Activated B cell treated with CpG ODN at 0.5 μM for 24 hours (primary cell): ENCODE measurements around the gene SRGAP3. TPM values are rescaled to one million over a fixed set of nuclear protein-coding genes. Genes with fewer than 3 reads are reported as not detected.
A peak's percentile ranks its signal among the peaks of the same experiment; 100 is the strongest.

Experiments
- ATAC-seq: fragments of 200-7000 bp; cut with Tn5 transposase; one replicate; pipeline ENCODE4 v1.10.0; 2021; ENCODE audit warnings: low read depth, mild to moderate bottlenecking, moderate library complexity
- CTCF ChIA-PET: fragments of 350-600 bp; sonication (Branson Sonifier 250); formaldehyde crosslinking; loops from one replicate; lab custom pipeline; 2021; ENCODE audit warnings: antibody characterized with exemption; lab: Charles Lee
- POLR2A ChIA-PET: fragments of 350-600 bp; sonication (Branson Sonifier 250); formaldehyde crosslinking; loops from one replicate; lab custom pipeline; 2021; ENCODE audit warnings: antibody characterized with exemption; lab: Charles Lee
- DNase-seq: peaks from one replicate; pipeline ENCODE4 v3.0.0; 2022
- H3K27ac Mint-ChIP-seq: one replicate; pipeline ENCODE4 v1.8.0; 2020; ENCODE audit warnings: mixed read lengths
- H3K27me3 Mint-ChIP-seq: one replicate; pipeline ENCODE4 v1.8.0; 2021; ENCODE audit warnings: mixed read lengths
- H3K36me3 Mint-ChIP-seq: one replicate; pipeline ENCODE4 v1.8.0; 2021; ENCODE audit warnings: low read depth, mixed read lengths
- H3K4me1 Mint-ChIP-seq: one replicate; pipeline ENCODE4 v1.8.0; 2021; ENCODE audit warnings: mixed read lengths
- H3K4me3 Mint-ChIP-seq: one replicate; pipeline ENCODE4 v1.8.0; 2020; ENCODE audit warnings: mild to moderate bottlenecking, mixed read lengths
- H3K9me3 Mint-ChIP-seq: one replicate; pipeline ENCODE4 v1.8.0; 2020; ENCODE audit warnings: mixed read lengths
- intact Hi-C: fragments of 100-400 bp; cut with micrococcal nuclease; formaldehyde crosslinking; loops from one replicate; pipeline ENCODE4 v1.15.1; 2024
- total RNA-seq: library from RNA; stranded (reverse); gene quantifications from 2 replicates; pipeline ENCODE4 v1.2.3, GENCODE V29; 2022
- TF ChIP-seq, protein P1 (sequence below): fragments of 200-600 bp; IDR thresholded peaks from one replicate; pipeline ENCODE4 v1.8.0; 2022; ENCODE audit warnings: antibody characterized with exemption, mild to moderate bottlenecking

The SRGAP3 gene
- total RNA-seq, 1 donor from 2014 or later: 0.58 TPM

DNA sequence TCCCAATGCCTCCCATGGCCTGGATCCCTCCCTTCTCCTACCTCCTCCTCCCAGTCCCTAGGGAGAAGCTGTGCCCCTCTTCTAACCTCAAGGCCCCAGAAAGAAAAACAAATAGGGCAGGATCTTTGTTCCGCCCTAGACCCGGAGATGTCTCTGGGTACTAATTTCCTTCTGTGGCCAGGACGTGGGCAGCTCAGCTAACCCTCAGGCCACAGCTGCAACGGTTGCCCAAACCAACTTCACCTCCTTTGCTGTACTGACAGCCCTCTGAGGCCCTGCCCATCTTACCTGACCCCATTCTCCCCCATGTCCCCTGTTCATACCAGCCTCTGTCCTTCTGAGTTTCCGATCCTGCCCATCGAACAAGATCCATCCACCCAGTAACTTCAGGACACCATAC is 70.7 kb downstream of the SRGAP3 start:
- Mint-ChIP-seq H3K27me3 (no peaks in the 10 kb centered on the region), H3K36me3 (no peaks in the 10 kb centered on the region), H3K4me1 (peaks cover 22% of the 10 kb centered on the region), H3K27ac (no peak overlapping the region), H3K9me3 (no peaks in the 10 kb centered on the region), H3K4me3 (no peak overlapping the region)
- TF ChIP-seq, protein P1, sequence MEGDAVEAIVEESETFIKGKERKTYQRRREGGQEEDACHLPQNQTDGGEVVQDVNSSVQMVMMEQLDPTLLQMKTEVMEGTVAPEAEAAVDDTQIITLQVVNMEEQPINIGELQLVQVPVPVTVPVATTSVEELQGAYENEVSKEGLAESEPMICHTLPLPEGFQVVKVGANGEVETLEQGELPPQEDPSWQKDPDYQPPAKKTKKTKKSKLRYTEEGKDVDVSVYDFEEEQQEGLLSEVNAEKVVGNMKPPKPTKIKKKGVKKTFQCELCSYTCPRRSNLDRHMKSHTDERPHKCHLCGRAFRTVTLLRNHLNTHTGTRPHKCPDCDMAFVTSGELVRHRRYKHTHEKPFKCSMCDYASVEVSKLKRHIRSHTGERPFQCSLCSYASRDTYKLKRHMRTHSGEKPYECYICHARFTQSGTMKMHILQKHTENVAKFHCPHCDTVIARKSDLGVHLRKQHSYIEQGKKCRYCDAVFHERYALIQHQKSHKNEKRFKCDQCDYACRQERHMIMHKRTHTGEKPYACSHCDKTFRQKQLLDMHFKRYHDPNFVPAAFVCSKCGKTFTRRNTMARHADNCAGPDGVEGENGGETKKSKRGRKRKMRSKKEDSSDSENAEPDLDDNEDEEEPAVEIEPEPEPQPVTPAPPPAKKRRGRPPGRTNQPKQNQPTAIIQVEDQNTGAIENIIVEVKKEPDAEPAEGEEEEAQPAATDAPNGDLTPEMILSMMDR: no peak
- intact Hi-C loops: no loop called here
- POLR2A ChIA-PET: no interaction called here
- ATAC-seq: no peak
- no peak for DNase-seq
- CTCF ChIA-PET: no interaction called here

- Mint-ChIP-seq H3K27me3 (no peaks in the 10 kb centered on the region), H3K4me1 (peaks cover 13% of the 10 kb centered on the region), H3K9me3 (no peaks in the 10 kb centered on the region), H3K4me3 (no peak overlapping the region), H3K27ac (no peak overlapping the region), H3K36me3 (no peaks in the 10 kb centered on the region)
- POLR2A ChIA-PET: no interaction called here
- DNase-seq (no peak), ATAC-seq (no peak)
- intact Hi-C loops: no loop called here
- CTCF ChIA-PET: no interaction called here
- TF ChIP-seq, protein P1: no peak
Measured at GRCh38 chr3:9175421-9175820, 74.0 kb downstream of the SRGAP3 start.

- TF ChIP-seq, protein P1: no peak
- no peak overlapping the region for H3K4me3 Mint-ChIP-seq
- intact Hi-C loops: no loop called here
- H3K36me3 Mint-ChIP-seq: no peaks in the 10 kb centered on the region
- ChIA-PET CTCF (no interaction called here), POLR2A (no interaction called here)
- DNase-seq (no peak), ATAC-seq (no peak)
- H3K9me3 Mint-ChIP-seq: no peaks in the 10 kb centered on the region
- H3K4me1 Mint-ChIP-seq: no peaks in the 10 kb centered on the region
- no peak overlapping the region for H3K27ac Mint-ChIP-seq
- no peaks in the 10 kb centered on the region for H3K27me3 Mint-ChIP-seq
Measured at GRCh38 chr3:9173445-9173844, 76.0 kb downstream of the SRGAP3 start.

- TF ChIP-seq, protein P1: no peak
- ATAC-seq: no peak
- H3K27me3 Mint-ChIP-seq: no peaks in the 10 kb centered on the region
- CTCF ChIA-PET: no interaction called here
- POLR2A ChIA-PET: no interaction called here
- H3K36me3 Mint-ChIP-seq: no peaks in the 10 kb centered on the region
- no peaks in the 10 kb centered on the region for H3K4me1 Mint-ChIP-seq
- intact Hi-C loops: no loop called here
- DNase-seq: no peak
- peak overlapping the region; percentile 20 for H3K27ac Mint-ChIP-seq
- no peaks in the 10 kb centered on the region for H3K9me3 Mint-ChIP-seq
- H3K4me3 Mint-ChIP-seq: no peak overlapping the region
Measured at GRCh38 chr3:9172851-9173321, 76.6 kb downstream of the SRGAP3 start.

DNA sequence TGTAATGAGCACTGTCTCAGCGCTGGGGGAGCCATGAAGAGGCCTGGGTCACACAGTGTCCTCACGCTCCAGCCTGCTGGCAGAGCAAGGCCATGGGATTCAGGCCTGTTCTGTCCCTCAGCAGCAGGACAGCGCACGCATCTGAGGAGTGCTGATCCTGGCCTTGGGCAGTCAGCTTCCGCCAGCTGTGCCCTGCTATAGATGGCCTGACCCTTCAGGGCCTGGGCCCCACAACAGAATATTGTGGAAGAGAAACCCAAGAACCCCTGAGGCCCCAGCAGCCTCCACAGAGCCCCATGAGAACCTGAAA is 78.6 kb downstream of the SRGAP3 start:
- TF ChIP-seq, protein P1: no peak
- ChIA-PET POLR2A (no interaction called here), CTCF (no interaction called here)
- H3K27me3 Mint-ChIP-seq: no peaks in the 10 kb centered on the region
- intact Hi-C loops: no loop called here
- H3K9me3 Mint-ChIP-seq: no peaks in the 10 kb centered on the region
- no peak for DNase-seq
- no peak overlapping the region for H3K4me3 Mint-ChIP-seq
- H3K4me1 Mint-ChIP-seq: no peaks in the 10 kb centered on the region
- no peaks in the 10 kb centered on the region for H3K36me3 Mint-ChIP-seq
- H3K27ac Mint-ChIP-seq: no peak overlapping the region
- ATAC-seq: no peak
